Uterus (tissue), 4 donors: Measurements from ENCODE around the gene PPP4R4. TPM values are rescaled to one million over a fixed set of nuclear protein-coding genes. Genes with fewer than 3 reads are reported as not detected.

Experiments
- DNase-seq, 2 donors: peaks; one replicate each; pipeline ENCODE4 v3.0.0-alpha.2; 2019 to 2020
- H3K27ac ChIP-seq, 2 donors: fragments of 200-600 bp; sonication (generic); 1 replicate in 1 of 2; 2 replicates in 1 of 2; pipeline ENCODE4 v1.5.1; 2016 to 2018
- H3K27me3 ChIP-seq, 2 donors: fragments of 200-600 bp; sonication (generic); one replicate each; pipeline ENCODE4 v1.5.1; 2018 to 2019; ENCODE audit warnings: control low read depth in 1 of 2
- H3K36me3 ChIP-seq, 2 donors: fragments of 200-600 bp; sonication (generic); one replicate each; pipeline ENCODE4 v1.5.1; 2019; ENCODE audit warnings: control low read depth in 1 of 2
- H3K4me1 ChIP-seq, 2 donors: fragments of 200-600 bp; sonication (generic); one replicate each; pipeline ENCODE4 v1.5.1; 2018 to 2019; ENCODE audit warnings: control low read depth in 1 of 2
- H3K4me3 ChIP-seq, 2 donors: fragments of 200-600 bp; sonication (generic); 1 replicate in 1 of 2; 2 replicates in 1 of 2; pipeline ENCODE4 v1.5.1; 2018 to 2019; ENCODE audit warnings: mild to moderate bottlenecking in 1 of 2
- H3K9me3 ChIP-seq, 2 donors: fragments of 200-600 bp; sonication (generic); one replicate each; pipeline ENCODE4 v1.5.1; 2019; ENCODE audit warnings: control low read depth in 1 of 2
- POLR2A ChIP-seq, 2 donors: fragments of 450-650 bp; IDR thresholded peaks; one replicate each; pipeline ENCODE4 v1.6.1; 2016; ENCODE audit warnings: antibody characterized with exemption in 2 of 2, mild to moderate bottlenecking in 1 of 2, moderate library complexity in 1 of 2
- intact Hi-C: fragments of 100-400 bp; cut with DNase I; formaldehyde crosslinking; loops from one replicate; pipeline ENCODE4 v1.15.1; 2023; ENCODE audit warnings: low total_unique reads
- total RNA-seq, 4 donors: library from RNA; depleted of rRNA in 3 of 4; stranded (reverse); fragments of >200 nt in 3 of 4; gene quantifications; one replicate each; pipeline versions ENCODE4 v1.1.0 to v1.2.4, GENCODE V29; 2014 to 2023
- TF ChIP-seq, protein P1 (sequence below), 4 experiments: fragments of 200-600 bp in 2 of 4; fragments of 450-650 bp in 2 of 4; sonication (generic) in 2 of 4; IDR thresholded peaks; one replicate each; pipeline ENCODE4 v1.5.1; 2016 to 2019; ENCODE audit warnings: antibody characterized with exemption in 4 of 4, mild to moderate bottlenecking in 2 of 4, moderate library complexity in 1 of 4
- donor health status: DM: yes; HTN: yes; CAD: no.

Gene PPP4R4
- total RNA-seq, 4 donors from 2014 or later: 0.59 to 4.1 (median 2.0) TPM

DNA sequence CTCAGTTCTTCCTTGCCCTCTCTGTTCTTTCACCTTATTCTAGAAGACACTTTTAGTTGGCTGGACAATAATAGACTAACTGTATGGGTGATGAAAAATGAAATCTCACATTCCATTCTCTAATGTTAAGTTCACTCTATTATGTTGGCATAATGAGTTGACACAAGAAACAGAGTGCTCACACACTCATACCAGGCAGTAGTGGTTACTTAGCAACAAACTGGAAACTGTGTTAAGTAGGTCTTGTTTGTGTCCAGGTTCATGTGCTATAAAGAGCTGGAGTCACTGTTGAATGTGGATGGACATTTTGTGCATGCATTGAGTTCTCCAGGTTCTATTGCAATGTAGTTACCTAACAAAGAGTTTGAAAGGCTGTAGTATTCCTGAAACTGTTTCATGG, 16.9 kb upstream of the PPP4R4 start:
- DNase-seq: no peak
- H3K4me1 ChIP-seq: no peaks in the 10 kb centered on the region
- H3K9me3 ChIP-seq: no peaks in the 10 kb centered on the region
- H3K36me3 ChIP-seq: no peaks in the 10 kb centered on the region
- no peak for TF ChIP-seq POLR2A (IDR thresholded peaks at IDR 0.05)
- TF ChIP-seq, protein P1, sequence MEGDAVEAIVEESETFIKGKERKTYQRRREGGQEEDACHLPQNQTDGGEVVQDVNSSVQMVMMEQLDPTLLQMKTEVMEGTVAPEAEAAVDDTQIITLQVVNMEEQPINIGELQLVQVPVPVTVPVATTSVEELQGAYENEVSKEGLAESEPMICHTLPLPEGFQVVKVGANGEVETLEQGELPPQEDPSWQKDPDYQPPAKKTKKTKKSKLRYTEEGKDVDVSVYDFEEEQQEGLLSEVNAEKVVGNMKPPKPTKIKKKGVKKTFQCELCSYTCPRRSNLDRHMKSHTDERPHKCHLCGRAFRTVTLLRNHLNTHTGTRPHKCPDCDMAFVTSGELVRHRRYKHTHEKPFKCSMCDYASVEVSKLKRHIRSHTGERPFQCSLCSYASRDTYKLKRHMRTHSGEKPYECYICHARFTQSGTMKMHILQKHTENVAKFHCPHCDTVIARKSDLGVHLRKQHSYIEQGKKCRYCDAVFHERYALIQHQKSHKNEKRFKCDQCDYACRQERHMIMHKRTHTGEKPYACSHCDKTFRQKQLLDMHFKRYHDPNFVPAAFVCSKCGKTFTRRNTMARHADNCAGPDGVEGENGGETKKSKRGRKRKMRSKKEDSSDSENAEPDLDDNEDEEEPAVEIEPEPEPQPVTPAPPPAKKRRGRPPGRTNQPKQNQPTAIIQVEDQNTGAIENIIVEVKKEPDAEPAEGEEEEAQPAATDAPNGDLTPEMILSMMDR (IDR thresholded peaks at IDR 0.05): no peak
- H3K27me3 ChIP-seq: no peaks in the 10 kb centered on the region
- no peak overlapping the region for H3K27ac ChIP-seq
- intact Hi-C loops: no loop called here
- H3K4me3 ChIP-seq: no peak overlapping the region

DNA sequence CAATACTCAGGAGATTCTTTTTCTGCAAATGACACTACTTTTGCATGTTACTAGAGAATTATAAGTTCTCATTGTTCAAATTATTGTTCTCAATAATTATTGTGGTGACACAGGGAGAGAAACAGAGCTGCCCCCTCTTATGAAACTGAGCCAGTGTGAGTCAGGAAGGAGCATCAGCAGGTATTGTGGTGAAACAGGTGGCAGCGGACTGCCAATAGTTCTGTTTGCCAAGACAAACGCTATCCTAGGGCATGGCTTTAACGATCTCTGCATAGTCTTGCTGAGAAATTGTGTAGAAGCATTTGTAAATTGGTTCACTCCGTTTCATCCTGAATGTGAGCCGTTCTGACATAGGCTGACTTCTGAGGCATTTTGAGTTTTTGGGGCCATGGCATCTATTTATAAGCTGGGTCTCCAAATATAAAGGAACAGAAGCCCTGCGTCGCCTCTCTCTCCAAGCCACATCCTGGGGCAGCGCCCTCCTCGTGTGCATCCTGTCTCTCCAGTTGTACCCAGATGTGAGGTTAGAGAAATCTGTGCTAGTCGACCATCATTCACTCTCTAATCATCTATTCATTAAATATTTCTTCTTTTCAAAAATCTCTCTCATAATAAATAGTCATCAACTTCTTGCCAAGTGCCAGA, 15.8 kb upstream of the PPP4R4 start:
- intact Hi-C loops: no loop called here
- TF ChIP-seq, protein P1 (IDR thresholded peaks at IDR 0.05): no peak
- no peak for TF ChIP-seq POLR2A (IDR thresholded peaks at IDR 0.05)

DNA sequence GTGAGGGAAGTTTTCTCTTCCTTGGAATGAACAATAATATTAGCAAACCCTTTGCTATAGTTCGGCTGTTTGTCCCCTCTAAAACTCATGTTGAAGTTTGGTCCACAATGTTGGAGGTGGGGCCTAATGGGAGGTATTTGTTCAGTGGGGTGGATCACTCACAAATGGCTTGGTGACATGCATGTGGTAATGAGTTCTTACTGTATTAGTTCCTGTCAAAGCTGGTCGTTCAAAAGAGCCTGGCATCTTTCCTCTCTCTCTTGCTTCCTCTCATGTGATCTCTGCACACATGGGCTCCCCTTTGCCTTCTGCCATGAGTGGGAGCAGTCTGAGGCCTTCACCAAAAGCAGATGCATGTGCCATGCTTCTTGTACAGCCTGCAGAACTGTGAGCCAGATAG, 13.1 kb upstream of the PPP4R4 start:
- Histone ChIP-seq H3K27me3 (no peaks in the 10 kb centered on the region), H3K4me1 (no peaks in the 10 kb centered on the region), H3K4me3 (no peak overlapping the region), H3K27ac (no peak overlapping the region), H3K36me3 (no peaks in the 10 kb centered on the region), H3K9me3 (no peaks in the 10 kb centered on the region)
- intact Hi-C loops: no loop called here
- no peak for DNase-seq
- no peak for TF ChIP-seq POLR2A (IDR thresholded peaks at IDR 0.05)
- TF ChIP-seq, protein P1 (IDR thresholded peaks at IDR 0.05): no peak

More for the DNA sequence above, 15.8 kb upstream of the PPP4R4 start:
- Histone ChIP-seq H3K36me3 (no peaks in the 10 kb centered on the region), H3K27me3 (no peaks in the 10 kb centered on the region), H3K4me1 (no peaks in the 10 kb centered on the region), H3K4me3 (no peak overlapping the region), H3K27ac (no peak overlapping the region), H3K9me3 (no peaks in the 10 kb centered on the region)
- no peak for DNase-seq

DNA sequence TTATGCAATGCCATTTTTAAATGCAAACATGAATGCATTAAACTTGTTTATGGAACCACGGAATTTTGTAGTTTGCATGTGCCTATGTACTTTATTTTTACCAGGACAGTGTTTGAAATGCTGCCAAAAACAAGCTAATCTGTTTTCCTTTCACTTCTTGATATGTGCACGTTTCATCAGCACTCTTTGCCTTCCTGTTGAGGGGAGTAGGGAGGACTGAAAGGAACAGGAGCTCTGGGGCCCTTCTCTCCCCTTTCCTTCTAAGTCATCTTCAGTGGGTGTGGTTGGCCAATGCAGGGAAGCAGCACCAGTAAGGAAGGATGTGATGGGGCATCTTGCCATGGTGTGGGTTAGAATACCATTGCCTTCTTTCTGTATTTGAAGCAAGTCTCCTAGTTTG, 12.1 kb upstream of the PPP4R4 start:
- H3K4me3 ChIP-seq: no peak overlapping the region
- H3K36me3 ChIP-seq: no peaks in the 10 kb centered on the region
- intact Hi-C loops: no loop called here
- H3K4me1 ChIP-seq: no peaks in the 10 kb centered on the region
- no peaks in the 10 kb centered on the region for H3K27me3 ChIP-seq
- no peak for TF ChIP-seq POLR2A (IDR thresholded peaks at IDR 0.05)
- TF ChIP-seq, protein P1 (IDR thresholded peaks at IDR 0.05): no peak
- no peak for DNase-seq
- H3K9me3 ChIP-seq: no peaks in the 10 kb centered on the region
- no peak overlapping the region for H3K27ac ChIP-seq

DNA sequence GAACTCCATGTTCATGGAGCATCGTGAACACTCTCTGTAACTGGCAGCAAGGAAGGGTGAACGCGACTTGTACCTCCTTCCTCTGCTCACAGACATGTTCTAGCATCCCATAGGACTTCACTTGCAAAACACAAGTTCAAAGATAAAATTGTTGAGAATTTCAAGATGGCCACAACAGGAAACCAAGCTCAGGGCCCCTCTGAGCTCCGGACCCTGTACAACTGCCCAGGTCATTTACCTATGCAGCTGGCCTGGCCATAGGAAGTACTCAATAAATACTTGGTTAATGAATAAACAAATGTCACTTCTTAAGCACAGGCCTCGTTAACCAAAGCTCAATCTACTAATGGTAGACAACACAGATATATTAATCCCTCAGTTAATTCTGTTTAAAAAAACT, 11.7 kb upstream of the PPP4R4 start:
- no peak overlapping the region for H3K4me3 ChIP-seq
- no peak overlapping the region for H3K27ac ChIP-seq
- intact Hi-C loops: no loop called here
- H3K36me3 ChIP-seq: no peaks in the 10 kb centered on the region
- H3K4me1 ChIP-seq: no peaks in the 10 kb centered on the region
- no peaks in the 10 kb centered on the region for H3K27me3 ChIP-seq
- no peaks in the 10 kb centered on the region for H3K9me3 ChIP-seq
- TF ChIP-seq POLR2A (IDR thresholded peaks at IDR 0.05): no peak
- TF ChIP-seq, protein P1 (IDR thresholded peaks at IDR 0.05): no peak
- DNase-seq: no peak
